Measurements from ENCODE around the gene AHSG.
A peak's percentile ranks its signal among the peaks of the same experiment; 100 is the strongest.
"Not testable (repeated sequence)": the region's sequence is repeated elsewhere in the genome, so short reads cannot be mapped to it uniquely, and the experiment has no call there.

AHSG gene

GRCh38 chr3:186617036-186617946, 4.4 kb downstream of the AHSG start:
- DNase-seq (ENCODE audit: low read depth in 2 of 2): peak; percentile 78 to 83

- DNase-seq (ENCODE audit: low read depth in 2 of 2): no peak
These were observed 5.6 kb downstream of the AHSG start for GRCh38 chr3:186618318-186618938.

DNA sequence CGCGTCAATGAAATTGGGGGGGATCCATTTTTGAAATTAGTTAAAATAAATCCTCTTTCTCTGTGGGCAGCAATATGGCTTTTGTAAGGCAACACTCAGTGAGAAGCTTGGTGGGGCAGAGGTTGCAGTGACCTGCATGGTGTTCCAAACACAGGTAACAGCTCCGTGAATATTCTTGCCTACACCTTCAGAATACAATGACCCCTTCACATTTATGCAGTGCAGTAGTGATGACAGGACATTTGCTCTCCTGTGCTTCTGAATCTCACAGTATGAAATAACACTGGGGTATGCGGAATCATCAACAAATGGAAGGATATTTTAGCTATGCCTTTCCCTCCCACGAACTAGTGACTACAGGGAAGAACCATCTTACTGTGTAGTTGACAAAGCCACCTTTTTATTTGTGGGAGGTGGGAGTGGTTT, 6.9 kb downstream of the AHSG start:
- DNase-seq (ENCODE audit: low read depth in 2 of 2): no peak

- no peak for DNase-seq (ENCODE audit: low read depth in 2 of 2)
These were observed 7.6 kb downstream of the AHSG start for GRCh38 chr3:186620213-186621092.

- no peak for DNase-seq (ENCODE audit: low read depth in 2 of 2)
These were observed 9.2 kb downstream of the AHSG start for GRCh38 chr3:186621894-186622650.

DNA sequence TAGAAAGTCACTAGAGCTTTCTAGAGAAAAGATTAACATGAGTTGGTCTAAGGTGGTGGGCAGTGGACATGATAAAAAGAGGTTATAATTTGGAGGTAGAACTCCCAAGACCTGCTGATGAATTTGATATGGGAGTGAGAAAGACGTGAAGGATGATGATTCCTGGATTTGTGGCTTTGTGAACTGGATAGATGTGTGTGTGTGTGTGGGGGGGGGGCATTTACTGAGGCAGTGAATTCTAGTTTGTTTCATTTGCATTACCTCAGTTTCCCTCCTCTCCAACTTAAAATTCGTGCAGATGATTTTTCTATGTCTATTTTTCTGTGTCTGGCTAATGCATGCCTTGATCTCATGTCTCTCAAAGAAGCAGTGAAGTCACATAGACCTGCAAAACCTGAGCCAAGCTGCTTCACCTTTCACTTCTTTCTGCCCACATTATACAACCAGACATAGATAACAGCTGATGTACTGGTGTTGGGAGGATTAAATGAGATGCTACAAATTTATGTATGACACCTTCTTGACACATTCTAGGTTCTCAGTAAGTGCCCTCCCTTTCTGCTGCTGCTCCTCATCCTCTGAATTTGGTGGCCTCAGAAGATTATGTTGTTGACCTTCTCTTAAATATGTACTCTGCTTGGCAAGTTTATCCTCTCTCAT, 9.9 kb downstream of the AHSG start:
- DNase-seq (ENCODE audit: low read depth in 2 of 2): no peak

DNA sequence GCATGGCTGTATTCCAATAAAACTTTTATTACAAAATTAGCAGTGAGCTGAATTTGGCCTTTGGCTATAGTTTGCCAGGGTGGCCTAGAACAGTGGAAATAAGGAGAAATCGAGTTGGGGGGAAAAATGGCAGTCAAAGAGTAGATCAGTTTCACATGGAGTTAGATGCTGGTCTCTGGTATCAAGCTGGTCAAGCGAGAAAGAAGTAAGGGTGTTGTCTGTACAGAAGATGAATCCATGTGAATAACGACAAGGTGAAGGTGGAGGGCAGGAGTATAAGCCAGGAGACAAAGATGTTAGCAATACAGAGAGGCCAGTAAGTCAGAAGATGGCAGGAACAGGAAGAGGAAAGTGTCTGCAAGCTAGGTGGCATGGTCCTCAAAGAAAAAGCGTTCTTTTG, 11.7 kb downstream of the AHSG start:
- no peak for DNase-seq (ENCODE audit: low read depth in 2 of 2)

DNA sequence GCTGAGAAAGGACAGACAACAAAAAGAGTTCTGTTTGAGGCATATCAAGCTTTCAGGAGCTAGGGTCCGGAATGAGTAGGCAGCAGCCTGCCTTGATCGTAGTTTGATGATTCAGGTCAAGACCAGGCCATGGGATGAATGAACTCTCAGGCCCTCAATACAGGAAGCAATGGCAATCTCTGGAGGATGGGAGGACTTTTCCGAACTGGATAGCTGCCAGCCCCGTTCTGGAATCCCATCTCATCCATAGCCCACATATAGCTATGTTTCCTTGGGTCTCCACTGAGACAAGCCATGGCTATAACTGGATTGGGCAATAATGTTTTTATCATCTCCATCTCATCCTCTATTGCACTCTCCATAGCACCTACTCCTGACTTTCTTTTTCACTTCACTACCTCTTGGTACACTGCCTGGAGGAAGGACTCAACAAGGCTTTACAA, 12.8 kb downstream of the AHSG start:
- no peak for DNase-seq (ENCODE audit: low read depth in 2 of 2)

GRCh38 chr3:186626254-186626847, 13.5 kb downstream of the AHSG start:
- no peak for DNase-seq (ENCODE audit: low read depth in 2 of 2)

- DNase-seq (ENCODE audit: low read depth in 2 of 2): no peak
These were observed 15.1 kb downstream of the AHSG start for GRCh38 chr3:186627852-186628414.

- DNase-seq (ENCODE audit: low read depth in 2 of 2): no peak
These were observed 15.9 kb downstream of the AHSG start for GRCh38 chr3:186628756-186629155.

- no peak for DNase-seq (ENCODE audit: low read depth in 2 of 2)
These were observed 18.2 kb downstream of the AHSG start for GRCh38 chr3:186630950-186631641.

DNA sequence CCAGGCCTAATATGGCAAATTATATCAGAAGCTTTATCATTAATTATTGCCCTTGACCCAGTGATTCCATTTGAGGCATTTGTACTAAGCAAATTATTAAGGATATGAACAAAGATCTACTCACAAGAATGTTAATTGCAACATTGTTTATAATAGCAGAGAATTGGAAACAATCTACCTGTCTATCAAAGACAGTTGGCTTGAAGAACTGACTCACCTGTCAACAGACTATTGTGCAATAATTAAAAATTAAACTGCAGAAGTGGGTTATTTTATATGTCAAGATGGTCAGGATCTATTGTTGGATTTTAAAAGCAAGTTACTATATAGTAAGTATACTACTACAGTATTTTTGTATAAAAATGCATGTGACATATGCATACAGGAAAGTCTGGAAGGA, 20.6 kb downstream of the AHSG start:
- no peak for DNase-seq (ENCODE audit: low read depth in 2 of 2)

DNA sequence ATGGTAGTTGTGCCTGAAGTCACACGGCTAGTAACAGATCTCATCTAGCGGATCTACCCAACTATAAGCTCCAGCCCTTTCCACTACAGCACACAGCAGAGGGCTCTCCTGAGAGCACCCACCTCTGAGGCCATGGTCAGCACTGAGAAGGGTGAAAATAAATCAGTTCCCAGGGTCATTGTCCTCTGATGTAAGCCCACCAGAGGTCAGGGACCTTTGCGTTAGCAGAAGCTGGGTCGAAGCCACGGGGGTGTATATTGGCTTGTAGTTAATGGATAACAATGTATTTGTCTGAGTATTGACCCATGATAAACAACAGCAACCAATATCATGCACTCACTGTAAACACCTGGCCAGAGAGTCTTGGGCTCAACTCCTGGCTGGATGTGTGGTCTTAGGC, 21.3 kb downstream of the AHSG start:
- not testable (repeated sequence) for DNase-seq (ENCODE audit: low read depth in 2 of 2)

DNA sequence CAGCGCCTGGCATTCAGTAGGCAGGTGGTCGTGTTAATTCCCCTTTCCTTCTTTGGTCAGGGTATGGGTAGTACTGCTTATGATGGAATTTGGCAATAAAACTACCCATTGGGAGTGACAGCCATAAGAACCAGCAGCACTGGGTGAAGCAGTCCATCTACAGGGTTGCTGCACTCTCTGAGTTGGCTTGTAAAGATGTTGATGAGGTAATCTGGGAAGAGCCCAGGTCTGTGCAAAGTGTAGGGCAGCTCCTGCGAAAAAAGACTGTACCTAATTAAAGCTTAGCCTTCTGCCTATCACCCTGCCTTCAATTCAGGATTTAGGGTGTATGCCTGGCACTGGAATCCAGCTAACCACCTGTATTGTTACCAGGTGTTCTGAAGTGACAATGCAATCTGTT, 22.7 kb downstream of the AHSG start:
- no peak for DNase-seq (ENCODE audit: low read depth in 2 of 2)

GRCh38 chr3:186636536-186636935, 23.7 kb downstream of the AHSG start:
- DNase-seq (ENCODE audit: low read depth in 2 of 2): no peak

- DNase-seq (ENCODE audit: low read depth in 2 of 2): no peak
These were observed 24.8 kb downstream of the AHSG start for GRCh38 chr3:186637686-186638085.

DNA sequence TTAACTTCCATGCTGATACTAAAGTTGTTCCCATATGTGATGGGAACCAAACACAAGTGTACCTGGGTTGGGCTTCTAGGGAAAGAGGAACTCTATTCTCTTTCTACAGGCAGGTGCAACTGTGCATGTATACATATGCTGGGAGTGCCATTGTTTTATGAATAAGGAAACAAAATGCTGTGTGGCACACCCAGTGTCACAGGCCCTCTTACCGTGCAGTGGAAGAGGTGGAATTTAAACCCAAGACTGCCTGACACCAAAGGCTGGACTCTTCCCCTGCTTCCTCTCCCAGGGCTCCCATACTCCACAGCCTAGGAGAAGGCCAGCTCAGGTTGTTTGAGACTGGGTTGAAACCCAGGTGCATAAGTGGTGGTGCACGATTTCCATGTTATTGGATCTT, 25.4 kb downstream of the AHSG start:
- DNase-seq (ENCODE audit: low read depth in 2 of 2): no peak

DNA sequence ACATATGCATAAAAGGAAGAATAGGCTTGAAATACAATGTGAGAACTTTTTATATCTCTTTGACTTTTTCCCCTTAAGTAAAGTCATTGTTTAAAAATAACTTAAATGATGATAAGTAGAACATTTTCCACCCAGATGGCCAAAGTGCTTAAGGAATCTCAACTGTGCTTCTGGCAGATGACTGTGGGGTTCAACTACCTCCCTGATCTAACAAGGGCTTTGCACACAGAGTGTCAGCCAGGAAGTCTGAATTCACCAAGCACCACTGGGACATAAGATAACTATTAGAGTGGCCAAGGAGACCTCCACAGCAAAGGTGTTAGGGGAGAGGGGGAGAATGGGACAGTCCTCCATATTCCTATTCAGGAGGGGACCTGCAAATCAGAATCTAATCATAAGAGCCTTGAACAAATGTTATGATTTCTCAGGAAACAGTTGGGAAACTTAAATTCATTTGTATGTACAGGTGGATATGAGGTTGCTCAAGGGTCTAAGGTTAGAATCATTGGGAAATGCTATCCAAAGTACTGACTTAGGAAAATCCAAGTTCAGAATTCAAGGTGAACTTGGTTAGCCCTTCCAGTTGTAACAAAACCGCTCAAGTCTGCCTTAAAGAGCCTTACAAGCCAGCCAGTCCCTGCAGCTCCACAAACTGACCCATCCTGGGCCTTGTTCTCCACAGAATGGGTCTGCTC, 27.1 kb downstream of the AHSG start, which contains the start of gene FETUB:
TSS of gene FETUB (plus strand) at position 622 of the 695 bp plus-strand sequence. CDS start at position 684, 62 bp downstream.
- DNase-seq (ENCODE audit: low read depth in 2 of 2): no peak
